HepG2 (cell line): ENCODE results near the gene STK40.

Experiments
- CBX2 ChIP-seq, 2 experiments: fragments of 200-600 bp in 1 of 2; sonication (generic); formaldehyde crosslinking in 1 of 2; IDR thresholded peaks; 2 replicates each; pipeline versions ENCODE4 v1.7.0 to v1.8.1; 2018 to 2022; ENCODE audit warnings: low read depth in 2 of 2, low read length in 1 of 2, mild to moderate bottlenecking in 1 of 2, missing genetic modification reagents in 1 of 2
- EZH2 ChIP-seq: conservative IDR thresholded peaks from 2 replicates; pipeline ENCODE4 v1.6.1; 2012; ENCODE audit warnings: mild to moderate bottlenecking, low read depth, low read length, moderate library complexity
- PHF20 ChIP-seq: sonication (generic); formaldehyde crosslinking; IDR thresholded peaks from 2 replicates; pipeline ENCODE4 v1.5.0; 2020; ENCODE audit warnings: mild to moderate bottlenecking, missing genetic modification reagents
- TF ChIP-seq, protein P1 (sequence below): sonication (generic); formaldehyde crosslinking; IDR thresholded peaks from 2 replicates; pipeline ENCODE4 v1.5.0; 2020; ENCODE audit warnings: mild to moderate bottlenecking, missing genetic modification reagents, moderate library complexity

GRCh38 chr1:36390411-36390810 lies 4.7 kb upstream of the STK40 start:
- TF ChIP-seq, protein P1, sequence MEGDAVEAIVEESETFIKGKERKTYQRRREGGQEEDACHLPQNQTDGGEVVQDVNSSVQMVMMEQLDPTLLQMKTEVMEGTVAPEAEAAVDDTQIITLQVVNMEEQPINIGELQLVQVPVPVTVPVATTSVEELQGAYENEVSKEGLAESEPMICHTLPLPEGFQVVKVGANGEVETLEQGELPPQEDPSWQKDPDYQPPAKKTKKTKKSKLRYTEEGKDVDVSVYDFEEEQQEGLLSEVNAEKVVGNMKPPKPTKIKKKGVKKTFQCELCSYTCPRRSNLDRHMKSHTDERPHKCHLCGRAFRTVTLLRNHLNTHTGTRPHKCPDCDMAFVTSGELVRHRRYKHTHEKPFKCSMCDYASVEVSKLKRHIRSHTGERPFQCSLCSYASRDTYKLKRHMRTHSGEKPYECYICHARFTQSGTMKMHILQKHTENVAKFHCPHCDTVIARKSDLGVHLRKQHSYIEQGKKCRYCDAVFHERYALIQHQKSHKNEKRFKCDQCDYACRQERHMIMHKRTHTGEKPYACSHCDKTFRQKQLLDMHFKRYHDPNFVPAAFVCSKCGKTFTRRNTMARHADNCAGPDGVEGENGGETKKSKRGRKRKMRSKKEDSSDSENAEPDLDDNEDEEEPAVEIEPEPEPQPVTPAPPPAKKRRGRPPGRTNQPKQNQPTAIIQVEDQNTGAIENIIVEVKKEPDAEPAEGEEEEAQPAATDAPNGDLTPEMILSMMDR (CRISPR knock-in tag): no peak
- TF ChIP-seq CBX2 (IDR thresholded peaks at IDR 0.05; ENCODE audit: low read depth, low read length) (no peak), CBX2 (CRISPR knock-in tag; IDR thresholded peaks at IDR 0.05; ENCODE audit: low read depth) (no peak), PHF20 (no peak), EZH2 (no peak)
